ENCODE measurements around the gene KCNQ1OT1. TPM values are rescaled to one million over a fixed set of nuclear protein-coding genes. Genes with fewer than 3 reads are reported as not detected.

Gene KCNQ1OT1
- total RNA-seq, 1 experiment from 2014 or later, result 1.2 TPM

GRCh38 chr11:2735053-2735589 is 35.3 kb upstream of the KCNQ1OT1 start:
- Histone ChIP-seq H4K8ac (replicated peaks; ENCODE audit: insufficient read length, low read depth, low read length) (no peak overlapping the region), H3K18ac (ENCODE audit: insufficient read length, low read depth, low read length) (no peak overlapping the region), H4K20me1 (ENCODE audit: control insufficient read depth, insufficient read depth, insufficient read length) (no peaks in the 10 kb centered on the region), H3K14ac (ENCODE audit: insufficient read depth, low read length) (no peak overlapping the region; the same call in 1 of the 2 replicates), H3T11ph (ENCODE audit: low read length) (no peak overlapping the region), H3K23ac (ENCODE audit: insufficient read length, low read depth, low read length) (no peak overlapping the region), H3K27ac (ENCODE audit: insufficient read length, low read depth, low read length) (no peak overlapping the region), H3K9me3 (ENCODE audit: control insufficient read depth, low read depth, low read length) (no peaks in the 10 kb centered on the region), H3K23me2 (ENCODE audit: insufficient read length, low read depth, low read length, poor library complexity, severe bottlenecking) (no peaks in the 10 kb centered on the region), H2BK120ac (ENCODE audit: low read depth, low read length, poor library complexity, severe bottlenecking) (no peak overlapping the region), H3K79me2 (ENCODE audit: insufficient read depth, low read length) (no peaks in the 10 kb centered on the region), H3K27me3 (ENCODE audit: insufficient read depth, low read length) (no peaks in the 10 kb centered on the region), H4K5ac (ENCODE audit: insufficient read length, low read depth, low read length) (no peak overlapping the region), H3K4ac (ENCODE audit: low read depth, low read length) (no peak overlapping the region), H2BK15ac (ENCODE audit: low read depth, low read length) (no peak overlapping the region), H3K79me1 (ENCODE audit: insufficient read depth, low read depth, low read length, poor library complexity, severe bottlenecking) (no peaks in the 10 kb centered on the region), H4K91ac (ENCODE audit: insufficient read length, low read depth, low read length) (no peak overlapping the region), H3K9ac (ENCODE audit: extremely low read depth, insufficient read length, low read length) (no peak overlapping the region), H3K4me1 (ENCODE audit: insufficient read depth, low read length) (no peaks in the 10 kb centered on the region), H3K56ac (ENCODE audit: insufficient read length, low read depth, low read length) (no peak overlapping the region), H2AFZ (ENCODE audit: low read length) (no peak overlapping the region), H2BK12ac (ENCODE audit: insufficient read length, low read depth, low read length) (no peak overlapping the region), H2BK5ac (ENCODE audit: insufficient read length, low read length) (no peak overlapping the region), H2BK20ac (ENCODE audit: low read depth, low read length, poor library complexity, severe bottlenecking) (no peak overlapping the region), H2AK5ac (ENCODE audit: insufficient read length, low read length) (no peak overlapping the region), H3K4me2 (ENCODE audit: insufficient read depth, insufficient read length, low read length) (no peak overlapping the region)
- no peaks in the 10 kb centered on the region; a peak in 1 of 7 replicates for H3K36me3 Mint-ChIP-seq (ENCODE audit: insufficient read depth in 1 of 3, low read depth in 3 of 3)
- peaks cover 88% of the 10 kb centered on the region for H3K27me3 Mint-ChIP-seq (ENCODE audit: low read depth)
- no peaks in the 10 kb centered on the region for H3K9me3 Mint-ChIP-seq
- peaks cover 0 to 11% of the 10 kb centered on the region in 2 experiments; a peak in 2 of 4 replicates for H3K4me1 Mint-ChIP-seq
- no peak for DNase-seq
- no peak overlapping the region for H3K27ac Mint-ChIP-seq
- no CpG with 5 or more reads among the region's 12 CpGs for WGBS (ENCODE audit: extremely low coverage, insufficient read length, low lambda C conversion rate)
- TF ChIP-seq CTCF (conservative IDR thresholded peaks at IDR 0.05), result no peak
- H3K4me3 Mint-ChIP-seq, result no peak overlapping the region
